GM21723 (cell line): Measurements from ENCODE around the gene PROSER1.
"Not testable (repeated sequence)": the region's sequence is repeated elsewhere in the genome, so short reads cannot be mapped to it uniquely, and the experiment has no call there.

Experiments used
- ATAC-seq: cut with Tn5 transposase; IDR thresholded peaks from one replicate; pipeline ENCODE4 v1.9.1; 2021; ENCODE audit warnings: mild to moderate bottlenecking, moderate library complexity; ENCODE audit not compliant: unreplicated experiment

PROSER1 gene

GRCh38 chr13:39037880-39038568, at the start of gene PROSER1, which contains the start of gene NHLRC3:
TSS of gene PROSER1 (minus strand) at chr13:39038089. CDS start at chr13:39037242, 847 bp downstream.
TSS of gene NHLRC3 (plus strand) at chr13:39038456. CDS start at chr13:39038640, 184 bp downstream.
- ATAC-seq, result peak; percentile 75

- ATAC-seq, result not testable (repeated sequence)
Measured at GRCh38 chr13:39086251-39086945, 48.5 kb upstream of the PROSER1 start.

GRCh38 chr13:39073983-39074382, 36.1 kb upstream of the PROSER1 start:
- no peak for ATAC-seq

GRCh38 chr13:39072842-39073241, 35.0 kb upstream of the PROSER1 start:
- no peak for ATAC-seq

- no peak for ATAC-seq
Measured at GRCh38 chr13:39062004-39062403, 24.1 kb upstream of the PROSER1 start.

GRCh38 chr13:39058040-39058439, 20.2 kb upstream of the PROSER1 start:
- no peak for ATAC-seq

GRCh38 chr13:39056018-39056417, 18.1 kb upstream of the PROSER1 start:
- ATAC-seq, result no peak

- no peak for ATAC-seq
Measured at GRCh38 chr13:39054112-39054511, 16.2 kb upstream of the PROSER1 start.

GRCh38 chr13:39052944-39053343, 15.1 kb upstream of the PROSER1 start:
- no peak for ATAC-seq

GRCh38 chr13:39051157-39051556, 13.3 kb upstream of the PROSER1 start:
- no peak for ATAC-seq

GRCh38 chr13:39049274-39049673, 11.4 kb upstream of the PROSER1 start:
- ATAC-seq, result no peak

- ATAC-seq, result no peak
Measured at GRCh38 chr13:39048806-39049205, 10.9 kb upstream of the PROSER1 start.

GRCh38 chr13:39047560-39047959, 9.7 kb upstream of the PROSER1 start:
- ATAC-seq, result no peak

- peak; percentile 87 for ATAC-seq
Measured at GRCh38 chr13:39044536-39044935, 6.6 kb upstream of the PROSER1 start.

- no peak for ATAC-seq
Measured at GRCh38 chr13:39040206-39040605, 2.3 kb upstream of the PROSER1 start.

- ATAC-seq, result no peak
Measured at GRCh38 chr13:39039041-39039440, 1.2 kb upstream of the PROSER1 start.

GRCh38 chr13:39038569-39039030, 711 bp upstream of the PROSER1 start:
- ATAC-seq, result peak; percentile 41

GRCh38 chr13:39037410-39037879, 444 bp downstream of the PROSER1 start:
- ATAC-seq, result peak; percentile 25

GRCh38 chr13:39036212-39036611, 1.7 kb downstream of the PROSER1 start:
- no peak for ATAC-seq

- no peak for ATAC-seq
Measured at GRCh38 chr13:39035799-39036198, 2.1 kb downstream of the PROSER1 start.

GRCh38 chr13:39035204-39035603, 2.7 kb downstream of the PROSER1 start:
- ATAC-seq, result no peak

- ATAC-seq, result no peak
Measured at GRCh38 chr13:39034085-39034484, 3.8 kb downstream of the PROSER1 start.
